Measurements from ENCODE around the gene DPEP2. TPM values are rescaled to one million over a fixed set of nuclear protein-coding genes. Genes with fewer than 3 reads are reported as not detected.

DPEP2 gene
- total RNA-seq (2022; extraction: Qiagen RNA extraction) = not detected in 5 replicates

GRCh38 chr16:67998779-67999688 lies at the start of gene DPEP2:
DPEP2 (minus strand) TSS chr16:67999484; CDS start chr16:67993212, 6,272 bp downstream.

GRCh38 chr16:68022728-68023537 lies 23.6 kb upstream of the DPEP2 start, which contains the start of the genes DDX28 and DUS2:
DDX28 (minus strand) TSS chr16:68023232; CDS start chr16:68023202, 30 bp downstream.
DUS2 (plus strand) TSS chr16:68023284; CDS start chr16:68038024, 14,740 bp downstream.

GRCh38 chr16:68015681-68016080 lies 16.4 kb upstream of the DPEP2 start, which contains the start of gene DPEP2NB:
DPEP2NB (minus strand) TSS chr16:68015911; CDS start chr16:68015770, 141 bp downstream.

GRCh38 chr16:67979955-67980678 lies 19.2 kb downstream of the DPEP2 start, which contains the start of gene DPEP3:
DPEP3 (minus strand) TSS chr16:67980499; CDS start chr16:67980380, 119 bp downstream.

GRCh38 chr16:67968400-67969253 lies 30.7 kb downstream of the DPEP2 start, which contains the start of gene SLC12A4:
SLC12A4 (minus strand) TSS chr16:67968637; CDS start chr16:67968553, 84 bp downstream.

GRCh38 chr16:67943619-67944504 lies 55.4 kb downstream of the DPEP2 start, which contains the start of gene LCAT:
LCAT (minus strand) TSS chr16:67944120; CDS start chr16:67944101, 19 bp downstream.

Other genes starting within 250 kb of the DPEP2 start
- 8.3 to 10.2 TPM (median 9.6 TPM) in 5 replicates for gene RANBP10, start 192.9 kb downstream of the DPEP2 start, total RNA-seq (2022; extraction: Qiagen RNA extraction)
- gene TSNAXIP1, start 192.6 kb downstream of the DPEP2 start, total RNA-seq (2022; extraction: Qiagen RNA extraction) = 0.40 to 0.83 TPM (median 0.61 TPM) in 5 replicates
- 26.4 to 43.9 TPM (median 41.9 TPM) in 5 replicates for gene THAP11, start 157.2 kb downstream of the DPEP2 start, total RNA-seq (2022; extraction: Qiagen RNA extraction)
- gene NUTF2, start 152.6 kb downstream of the DPEP2 start, total RNA-seq (2022; extraction: Qiagen RNA extraction) = 226 to 250 TPM (median 240 TPM) in 5 replicates
- 25.7 to 33.9 TPM (median 29.4 TPM) in 5 replicates for gene CENPT, start 151.8 kb downstream of the DPEP2 start, total RNA-seq (2022; extraction: Qiagen RNA extraction)
- gene EDC4, start 126.4 kb downstream of the DPEP2 start, total RNA-seq (2022; extraction: Qiagen RNA extraction) = 42.6 to 67.0 TPM (median 63.9 TPM) in 5 replicates
- 0.14 to 0.32 TPM (median 0.27 TPM) in 4 of 5 replicates, not detected in the other for gene NRN1L, start 114.6 kb downstream of the DPEP2 start, total RNA-seq (2022; extraction: Qiagen RNA extraction)
- gene PSKH1, start 106.2 kb downstream of the DPEP2 start, total RNA-seq (2022; extraction: Qiagen RNA extraction) = 11.0 to 19.4 TPM (median 16.2 TPM) in 5 replicates
- gene CTRL, start 67.6 kb downstream of the DPEP2 start, total RNA-seq (2022; extraction: Qiagen RNA extraction) = 1.2 to 2.7 TPM (median 1.6 TPM) in 5 replicates
- gene PSMB10, start 62.6 kb downstream of the DPEP2 start, total RNA-seq (2022; extraction: Qiagen RNA extraction) = 36.5 to 61.0 TPM (median 54.1 TPM) in 5 replicates
- gene LCAT, start 55.4 kb downstream of the DPEP2 start, total RNA-seq (2022; extraction: Qiagen RNA extraction) = 6.5 to 12.5 TPM (median 11.5 TPM) in 5 replicates
- 23.7 to 35.7 TPM (median 32.6 TPM) in 5 replicates for gene SLC12A4, start 30.8 kb downstream of the DPEP2 start, total RNA-seq (2022; extraction: Qiagen RNA extraction)
- gene DPEP3, start 19.0 kb downstream of the DPEP2 start, total RNA-seq (2022; extraction: Qiagen RNA extraction) = not detected in 5 replicates
- gene DPEP2NB, start 16.4 kb upstream of the DPEP2 start, total RNA-seq (2022; extraction: Qiagen RNA extraction) = not detected in 5 replicates
- 17.0 to 20.9 TPM (median 20.2 TPM) in 5 replicates for gene DDX28, start 23.7 kb upstream of the DPEP2 start, total RNA-seq (2022; extraction: Qiagen RNA extraction)
- gene DUS2, start 23.8 kb upstream of the DPEP2 start, total RNA-seq (2022; extraction: Qiagen RNA extraction) = 16.2 to 19.8 TPM (median 17.6 TPM) in 5 replicates
- 14.5 to 15.4 TPM (median 14.9 TPM) in 5 replicates for gene NFATC3, start 85.9 kb upstream of the DPEP2 start, total RNA-seq (2022; extraction: Qiagen RNA extraction)
- gene ESRP2, start 236.6 kb upstream of the DPEP2 start, total RNA-seq (2022; extraction: Qiagen RNA extraction) = 0.09 to 0.14 TPM (median 0.14 TPM) in 3 of 5 replicates, not detected in the others
- 12.2 to 16.1 TPM (median 15.3 TPM) in 5 replicates for gene PLA2G15, start 245.9 kb upstream of the DPEP2 start, total RNA-seq (2022; extraction: Qiagen RNA extraction)